Hematopoietic multipotent progenitor cell treated with erythropoietin and hydrocortisone succinate and interleukin-3 and kit ligand, for 6 days (in vitro differentiated cells): ENCODE results near the gene HID1.
"Not testable (repeated sequence)": the region's sequence is repeated elsewhere in the genome, so short reads cannot be mapped to it uniquely, and the experiment has no call there.

ENCODE experiments used
- DNase-seq: peaks from one replicate; pipeline ENCODE4 v3.0.0-alpha.2; 2015

HID1 gene

GRCh38 chr17:74999523-74999922 lies 27.0 kb upstream of the HID1 start:
- DNase-seq: no peak

DNA sequence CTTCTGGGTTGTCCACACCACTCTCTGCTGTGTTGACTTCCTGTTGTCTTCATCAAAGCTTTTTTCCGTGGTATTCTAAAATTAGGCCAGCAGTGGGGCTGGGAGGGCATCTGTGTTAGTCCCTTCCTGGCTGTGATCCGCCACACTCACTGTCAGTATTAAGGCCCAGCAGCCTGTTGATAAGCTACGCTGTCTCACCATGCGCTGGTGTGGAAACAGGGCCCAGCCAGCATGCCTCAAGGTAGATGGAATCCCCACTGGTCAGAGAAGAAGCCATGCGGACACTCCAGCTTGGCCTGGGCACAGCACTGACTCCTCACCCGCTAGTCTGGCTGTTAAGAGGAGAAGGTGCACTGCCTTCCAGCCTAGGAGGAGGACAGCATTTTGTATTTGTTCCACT lies 26.2 kb upstream of the HID1 start:
- no peak for DNase-seq

DNA sequence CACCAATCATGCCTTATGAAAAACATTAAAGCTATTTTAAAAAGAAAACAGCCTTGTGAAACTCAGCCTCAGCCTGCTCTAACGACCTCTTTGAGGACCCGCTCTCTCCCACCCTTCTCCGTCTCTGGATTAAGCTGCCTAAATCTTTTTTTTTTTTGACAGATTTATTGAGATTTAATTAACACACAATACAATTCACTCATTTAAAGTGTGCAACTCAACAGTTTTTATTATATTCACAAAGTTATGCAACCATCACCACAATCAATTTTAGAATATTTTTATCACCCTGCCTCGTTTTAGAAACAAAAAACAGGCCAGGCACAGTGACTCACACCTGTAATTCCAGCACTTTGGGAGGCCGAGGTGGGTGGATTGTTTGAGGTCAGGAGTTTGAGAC lies 23.3 kb upstream of the HID1 start:
- no peak for DNase-seq

GRCh38 chr17:74994440-74994839 lies 21.9 kb upstream of the HID1 start:
- no peak for DNase-seq

DNA sequence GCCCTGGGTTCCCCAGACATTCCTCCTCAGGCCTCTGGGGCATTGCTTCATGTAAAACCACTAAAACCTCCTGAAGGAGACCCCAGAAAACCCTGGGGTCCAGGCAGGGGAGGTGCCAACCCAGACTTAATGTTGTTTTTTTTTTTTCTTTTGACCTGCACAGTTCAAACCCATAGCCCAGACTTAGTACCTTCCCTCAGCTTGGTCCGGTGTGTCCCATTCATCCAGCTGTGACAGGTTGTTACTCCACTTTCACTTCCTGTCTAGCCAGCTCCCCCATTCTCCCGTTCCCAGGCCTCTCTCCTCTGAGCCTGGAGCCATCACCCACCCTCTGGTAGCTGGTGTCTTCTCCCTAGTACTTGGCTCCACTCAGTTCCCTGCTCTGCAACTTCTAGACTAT lies 19.7 kb upstream of the HID1 start:
- DNase-seq: no peak

GRCh38 chr17:74990581-74991105 lies 18.1 kb upstream of the HID1 start:
- no peak for DNase-seq

DNA sequence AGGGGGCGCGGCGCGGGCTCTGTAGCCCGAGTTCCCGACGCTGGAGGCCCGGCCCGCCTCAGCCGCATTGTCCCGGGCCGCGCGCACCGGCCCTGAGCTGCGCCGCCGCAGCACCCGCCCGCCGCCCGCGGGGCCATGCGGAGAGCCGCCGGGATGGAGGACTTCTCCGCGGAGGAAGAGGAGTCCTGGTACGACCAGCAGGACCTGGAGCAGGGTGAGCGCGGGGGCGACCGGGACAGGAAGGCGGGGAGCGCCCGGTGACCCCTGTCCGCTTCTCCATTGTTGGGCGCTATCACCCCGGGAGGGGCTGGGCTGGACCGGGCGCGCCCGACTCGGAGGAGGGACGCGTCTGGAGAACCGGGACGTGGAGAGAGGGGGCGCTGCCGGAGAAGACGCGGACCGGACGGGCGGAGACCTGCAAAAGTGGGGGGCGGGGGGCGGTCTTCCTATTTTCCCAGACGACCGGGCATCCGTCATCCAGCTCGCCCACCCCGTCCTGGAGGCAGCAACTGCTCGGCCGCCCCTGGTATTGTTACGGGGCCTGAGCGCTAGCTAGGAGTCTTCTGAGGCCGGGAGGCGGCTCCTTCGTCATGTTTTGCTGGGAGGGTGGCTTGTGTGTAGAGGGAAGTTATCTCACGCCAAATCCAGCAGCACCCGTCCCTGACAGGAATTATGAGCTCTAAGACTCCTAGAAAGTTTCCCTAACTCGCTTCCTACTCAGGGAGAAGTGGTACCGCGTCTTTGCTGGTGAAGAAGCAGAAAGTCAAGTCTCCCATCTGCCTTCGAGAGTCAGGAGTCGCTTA lies 15.6 kb upstream of the HID1 start:
- DNase-seq: peak; percentile 38

- DNase-seq: peak; percentile 96
Observed at GRCh38 chr17:74987418-74987908, 14.9 kb upstream of the HID1 start, which contains the start of gene CDR2L. Gene CDR2L (plus strand): TSS chr17:74987632. CDS start chr17:74988044, 412 bp downstream.

DNA sequence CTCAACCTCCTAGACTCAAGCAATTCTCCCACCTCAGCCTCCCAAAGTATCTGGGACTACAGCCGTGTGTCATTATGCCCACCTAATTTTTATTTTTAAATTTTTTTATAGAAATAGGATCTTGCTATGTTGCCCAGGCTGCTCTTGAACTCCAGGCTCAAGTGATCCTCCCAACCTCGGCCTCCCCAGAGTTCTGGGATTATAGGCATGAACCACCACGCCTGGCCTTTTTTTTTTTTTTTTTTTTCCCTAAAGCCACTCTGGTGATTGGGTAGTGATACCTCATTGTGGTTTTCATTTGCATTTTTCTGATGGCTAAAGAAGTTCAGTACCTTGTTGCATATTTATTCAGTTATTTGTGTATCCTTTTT lies 13.6 kb upstream of the HID1 start:
- DNase-seq: no peak

GRCh38 chr17:74982663-74983313 lies 10.2 kb upstream of the HID1 start:
- not testable (repeated sequence) for DNase-seq

DNA sequence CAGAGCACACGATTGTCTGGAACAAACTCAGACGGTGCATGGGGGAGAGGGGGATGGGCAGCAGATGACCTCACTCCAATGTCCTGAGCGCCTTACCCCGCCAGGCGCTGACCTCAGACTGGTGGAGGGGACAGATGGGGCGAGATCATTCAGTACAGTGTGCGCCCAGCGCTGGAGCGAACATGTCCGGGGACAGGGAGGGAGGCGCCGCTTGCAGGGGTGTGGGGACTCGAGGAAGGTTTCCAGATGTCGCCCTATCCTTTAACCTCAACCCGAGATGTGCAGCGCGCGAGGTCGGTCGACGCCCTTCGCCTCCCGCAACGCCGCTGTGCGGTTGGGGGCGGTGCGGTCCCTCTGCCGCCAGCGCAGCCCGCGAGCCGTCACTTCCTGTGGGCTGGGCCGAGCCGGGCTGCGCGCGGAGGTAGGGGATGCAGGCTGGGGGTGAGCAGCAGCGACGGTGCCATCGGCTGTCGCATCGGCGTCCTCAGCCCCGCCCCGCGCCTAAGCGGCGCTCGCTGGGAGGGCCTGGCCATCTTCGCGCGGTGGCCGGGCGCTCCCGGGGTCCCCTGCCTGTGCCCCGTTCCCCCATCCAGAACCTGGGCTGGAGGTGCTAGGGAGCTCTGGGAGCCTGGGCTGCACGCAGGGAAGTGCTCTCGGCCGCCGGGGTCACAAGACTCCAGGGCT lies 9.6 kb upstream of the HID1 start:
- peak; percentile 52 for DNase-seq

DNA sequence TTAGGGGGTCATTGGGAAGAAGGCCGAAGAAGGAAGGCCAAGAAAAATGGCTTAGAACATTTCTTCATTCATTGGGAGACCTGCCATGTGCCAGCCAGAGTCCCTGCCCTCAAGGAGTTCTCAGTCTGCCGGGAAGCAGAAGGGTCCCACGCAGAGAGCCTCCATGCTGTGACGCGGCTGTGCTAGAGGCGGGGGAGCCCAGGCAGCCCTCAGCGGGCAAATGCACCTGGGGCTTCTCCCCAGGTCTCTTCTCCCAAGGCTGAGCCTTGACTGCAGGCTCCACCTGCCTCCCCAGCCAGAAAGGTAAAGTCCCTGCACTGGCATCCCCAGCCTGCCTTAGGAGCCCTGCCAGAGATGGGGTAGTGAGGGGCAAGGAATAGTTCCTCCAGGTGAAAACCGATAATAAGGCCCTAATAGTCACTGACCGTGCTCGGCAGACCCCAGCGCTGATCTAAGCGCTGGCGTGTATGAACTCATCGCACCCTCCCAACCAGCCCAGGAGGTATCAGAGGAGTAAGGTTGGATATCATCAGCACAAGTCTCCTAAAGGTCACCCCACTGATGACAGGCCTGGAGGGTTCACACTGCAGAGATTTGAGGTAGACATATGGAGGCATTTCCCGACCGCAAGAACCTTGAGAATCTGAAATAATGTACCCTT lies 8.9 kb upstream of the HID1 start:
- DNase-seq: no peak

DNA sequence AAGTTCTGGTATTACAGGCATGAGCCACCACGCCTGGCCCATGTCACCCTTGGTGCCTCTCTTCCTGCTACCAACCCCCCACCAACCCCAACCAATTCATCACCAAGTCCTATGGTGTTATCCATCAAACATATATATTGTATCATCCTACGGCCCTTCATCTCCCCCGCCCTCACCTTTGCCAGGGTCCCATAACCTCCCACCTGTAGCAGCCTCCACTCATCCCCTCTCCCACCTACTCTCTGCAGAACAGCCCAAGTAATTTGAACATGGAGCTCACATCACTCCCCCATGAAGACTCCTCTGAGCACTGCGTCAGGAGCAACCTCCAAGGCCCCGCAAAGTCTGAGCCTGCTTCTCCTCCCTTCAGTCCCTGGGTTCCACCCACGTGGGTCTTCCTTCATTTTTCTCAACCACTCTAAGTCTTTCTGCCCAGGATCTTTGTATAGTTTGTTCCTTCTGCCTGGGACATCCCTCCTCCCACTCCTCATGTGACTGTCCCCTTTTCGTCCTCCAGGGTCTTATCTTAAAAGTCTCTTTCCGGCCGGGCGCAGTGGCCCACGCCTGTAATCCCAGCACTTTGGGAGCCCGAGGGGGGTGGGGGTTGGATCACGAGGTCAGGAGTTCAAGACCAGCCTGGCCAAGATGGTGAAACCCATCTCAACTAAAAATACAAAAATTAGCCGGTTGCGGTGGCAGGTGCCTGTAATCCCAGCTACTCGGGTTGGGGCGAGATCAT lies 7.0 kb upstream of the HID1 start:
- DNase-seq: no peak

GRCh38 chr17:74978240-74978639 lies 5.7 kb upstream of the HID1 start:
- no peak for DNase-seq

DNA sequence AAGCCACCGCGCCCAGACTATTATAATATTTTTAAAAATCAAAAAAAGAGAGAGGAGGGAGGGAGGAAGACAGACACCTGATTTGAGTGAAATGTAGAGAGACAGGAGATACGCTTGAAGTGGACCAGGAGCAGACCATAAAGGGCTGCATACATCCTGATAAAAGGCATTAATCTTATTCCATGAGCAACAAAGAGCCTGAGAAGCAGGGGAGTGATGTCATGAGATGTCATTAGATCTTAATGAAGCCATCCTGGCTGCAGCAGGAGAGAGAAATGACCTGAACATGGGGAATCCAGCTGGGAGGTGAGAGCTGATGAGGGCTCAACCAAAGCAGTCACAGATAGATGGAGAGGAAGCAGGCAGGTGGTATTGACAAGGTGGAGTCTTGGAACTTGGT lies 5.2 kb upstream of the HID1 start:
- no peak for DNase-seq

DNA sequence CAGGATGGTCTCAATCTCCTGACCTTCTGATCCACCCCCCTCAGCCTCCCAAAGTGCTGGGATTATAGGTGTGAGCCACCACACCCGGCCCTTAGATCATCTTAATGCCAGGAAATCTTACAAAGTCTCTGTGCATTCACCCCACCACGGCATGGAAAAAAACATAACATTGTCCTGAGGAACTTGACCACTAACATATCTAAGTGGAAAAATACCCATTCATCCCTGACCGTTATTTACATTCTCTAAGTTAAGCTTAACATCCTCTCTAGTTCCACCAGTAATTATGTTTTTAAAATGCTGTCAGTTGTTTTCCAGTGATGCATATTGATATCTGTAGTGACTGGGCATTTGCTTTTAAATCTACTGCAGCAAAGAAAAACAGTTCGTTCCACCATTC lies 3.4 kb upstream of the HID1 start:
- DNase-seq: no peak

DNA sequence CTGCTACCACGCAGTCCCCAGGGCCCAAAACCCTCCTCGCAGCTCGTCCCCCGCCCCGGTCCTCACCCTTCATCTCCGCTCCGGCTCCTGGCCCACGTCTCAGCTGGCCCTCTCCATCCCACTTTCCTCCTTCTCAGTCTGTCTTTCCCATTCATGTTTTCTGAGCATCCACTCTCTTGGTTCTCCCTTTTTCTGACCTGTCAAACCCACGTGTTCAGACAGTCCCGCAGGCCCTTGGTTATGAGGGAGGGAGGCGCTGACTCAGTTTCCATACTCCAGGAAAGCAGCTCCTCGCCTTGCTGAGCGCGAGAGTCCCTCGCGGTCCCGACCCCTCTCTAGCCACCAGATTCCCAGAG lies 392 bp upstream of the HID1 start:
- no peak for DNase-seq

GRCh38 chr17:74971842-74972106 lies 785 bp downstream of the HID1 start:
- no peak for DNase-seq

GRCh38 chr17:74971069-74971841 lies 1.3 kb downstream of the HID1 start:
- DNase-seq: no peak

DNA sequence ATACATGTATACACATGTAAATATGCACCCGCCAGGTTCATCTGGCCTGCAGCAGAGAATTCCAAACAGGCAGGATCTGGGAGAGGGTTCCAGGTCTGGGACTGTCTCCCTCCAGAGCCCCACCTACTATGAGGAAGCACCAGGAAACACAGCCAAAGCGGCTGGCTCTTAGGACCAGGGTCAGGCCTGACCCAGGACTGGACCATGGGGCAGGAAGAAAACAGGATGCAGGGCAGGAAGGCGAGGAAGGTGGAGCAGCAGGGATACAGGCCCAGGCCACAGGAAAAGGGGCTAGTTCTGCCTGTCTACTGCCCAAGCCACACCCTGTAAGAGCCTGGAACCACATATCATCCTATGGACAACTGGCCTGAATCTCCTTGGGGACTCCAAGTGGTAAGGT lies 2.2 kb downstream of the HID1 start:
- DNase-seq: no peak

DNA sequence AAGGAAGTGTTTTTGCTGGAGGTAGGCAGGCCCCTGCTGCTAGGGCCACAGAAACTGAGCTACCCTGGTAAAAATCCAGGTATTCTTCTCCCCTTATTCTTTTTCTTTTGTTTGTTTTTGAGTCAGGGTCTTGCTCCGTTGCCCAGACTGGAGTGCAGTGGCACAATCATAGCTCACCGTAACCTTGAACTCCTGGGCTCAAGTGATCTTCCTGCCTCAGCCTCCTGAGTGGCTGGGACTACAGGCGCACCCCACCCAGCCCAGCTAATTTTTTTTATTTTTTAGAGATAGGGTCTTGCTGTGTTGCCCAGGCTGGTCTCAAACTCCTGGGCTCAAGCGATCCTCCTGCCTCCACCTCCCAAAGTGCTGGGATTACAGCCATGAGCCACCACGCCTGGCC lies 3.1 kb downstream of the HID1 start:
- DNase-seq: not testable (repeated sequence)

- no peak for DNase-seq
Observed at GRCh38 chr17:74968361-74968780, 4.2 kb downstream of the HID1 start.
